Right kidney (tissue), 1 donor: ENCODE measurements around the gene PLD5.
A peak's percentile ranks its signal among the peaks of the same experiment; 100 is the strongest.
"Not testable (repeated sequence)": the region's sequence is repeated elsewhere in the genome, so short reads cannot be mapped to it uniquely, and the experiment has no call there.

Experiments
- DNase-seq: peaks from one replicate; pipeline ENCODE4 v3.0.0-alpha.2; 2016

PLD5 gene

DNA sequence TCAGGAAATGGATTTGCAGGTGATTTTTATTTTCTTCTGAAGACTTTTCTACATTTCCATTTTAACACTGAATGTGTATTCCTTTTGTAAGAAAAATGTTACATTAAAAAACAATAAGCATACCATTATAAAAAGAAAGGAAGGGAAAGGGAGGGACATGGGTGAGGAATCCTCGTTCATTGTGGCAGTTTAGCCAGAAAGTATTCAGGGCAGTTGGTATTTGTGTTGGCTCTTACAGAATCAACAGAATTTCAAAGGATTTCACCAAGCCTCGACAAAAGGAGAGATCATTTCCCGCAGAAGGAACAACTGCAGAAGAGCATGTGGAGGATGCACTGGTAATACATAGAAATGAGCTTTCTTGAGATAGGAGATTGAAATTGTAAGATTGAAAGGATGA is 35.0 kb downstream of the PLD5 start:
- no peak for DNase-seq

GRCh38 chr1:242477944-242478343 is 46.6 kb downstream of the PLD5 start:
- DNase-seq: no peak

DNA sequence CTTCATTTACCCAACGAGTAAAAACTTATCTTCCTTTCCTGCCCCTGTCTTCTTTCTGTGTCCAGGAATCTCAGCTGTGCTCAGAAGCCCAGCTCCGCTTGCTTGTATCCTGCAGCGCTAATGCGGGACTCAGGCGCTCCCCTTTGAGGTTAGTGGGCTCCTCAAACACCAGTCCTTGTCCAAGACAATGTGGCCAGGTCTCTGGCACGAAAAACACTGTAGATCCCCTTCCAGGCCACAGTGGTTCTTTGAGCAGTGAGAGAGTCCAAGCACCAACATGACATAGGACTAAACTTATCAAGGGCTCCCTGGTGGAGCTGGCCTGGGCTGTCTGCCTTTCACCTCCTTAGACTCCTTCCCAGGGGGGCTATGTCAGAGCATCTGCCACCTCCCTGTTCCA is 53.7 kb downstream of the PLD5 start:
- DNase-seq: no peak

GRCh38 chr1:242468784-242469183 is 55.7 kb downstream of the PLD5 start:
- no peak for DNase-seq

DNA sequence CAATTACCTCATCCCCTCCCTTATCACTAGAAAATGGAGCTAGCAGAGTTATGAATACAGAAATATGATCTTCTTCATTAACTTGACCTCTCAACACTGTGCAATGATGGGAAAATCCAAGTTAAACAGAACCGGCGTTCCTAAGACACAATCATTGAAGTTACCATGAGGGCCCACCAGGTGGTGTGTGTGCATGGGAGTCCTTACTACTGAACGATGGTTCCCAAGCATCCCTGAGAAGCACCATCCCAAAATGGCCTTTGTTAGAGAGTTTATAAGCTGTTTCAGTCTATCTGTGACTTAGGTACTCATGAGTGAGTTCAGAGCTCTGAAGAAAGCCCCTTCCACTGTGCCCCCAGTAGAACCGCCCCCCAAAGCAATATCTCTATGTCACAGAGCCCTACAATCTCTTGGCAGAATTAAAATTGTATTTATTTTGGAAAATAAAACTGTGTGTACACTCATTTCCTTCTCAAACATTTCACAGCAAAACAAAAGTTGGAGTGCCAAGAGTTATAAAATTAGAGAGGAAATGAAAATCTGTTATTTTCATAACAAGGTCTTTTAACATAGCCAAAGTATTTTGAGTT is 56.8 kb downstream of the PLD5 start:
- no peak for DNase-seq

DNA sequence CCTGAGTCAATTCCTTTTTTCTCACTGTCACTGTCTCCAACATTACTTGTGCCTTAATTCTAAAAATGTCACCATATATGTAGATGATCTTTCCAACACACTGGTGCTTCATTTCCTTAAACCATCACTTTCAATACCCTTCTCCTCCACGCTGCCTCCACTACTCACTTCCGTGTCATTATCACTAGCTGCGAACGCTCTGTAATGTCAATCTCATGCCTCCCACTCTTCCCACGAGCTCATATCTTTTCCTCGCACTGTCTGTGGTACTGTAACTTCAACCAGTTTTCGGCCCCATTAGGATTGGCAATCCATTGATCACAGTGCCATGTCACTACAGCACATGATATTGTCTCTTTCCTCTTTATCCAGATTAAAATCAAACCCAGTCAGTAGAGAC is 61.6 kb downstream of the PLD5 start:
- no peak for DNase-seq

GRCh38 chr1:242459740-242460139 is 64.8 kb downstream of the PLD5 start:
- not testable (repeated sequence) for DNase-seq

GRCh38 chr1:242456726-242457269 is 67.7 kb downstream of the PLD5 start:
- DNase-seq: no peak

DNA sequence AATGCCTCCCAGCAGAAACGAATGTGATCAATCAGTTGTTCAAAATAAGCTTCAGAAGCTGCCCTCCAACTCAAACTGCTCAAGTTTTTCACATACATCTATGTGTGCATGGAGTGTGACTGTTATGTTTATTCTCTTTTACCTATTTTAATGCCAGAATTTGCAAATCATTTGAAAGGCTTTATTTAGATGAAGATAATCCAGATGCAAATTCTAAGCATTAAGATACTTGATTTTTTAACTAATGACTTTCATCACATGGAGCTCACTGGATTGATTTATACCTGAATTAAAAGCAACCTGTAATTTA is 69.5 kb downstream of the PLD5 start:
- no peak for DNase-seq

- DNase-seq: no peak
Measured at GRCh38 chr1:242454262-242455051, 70.0 kb downstream of the PLD5 start.

GRCh38 chr1:242452573-242452972 is 71.9 kb downstream of the PLD5 start:
- DNase-seq: no peak

DNA sequence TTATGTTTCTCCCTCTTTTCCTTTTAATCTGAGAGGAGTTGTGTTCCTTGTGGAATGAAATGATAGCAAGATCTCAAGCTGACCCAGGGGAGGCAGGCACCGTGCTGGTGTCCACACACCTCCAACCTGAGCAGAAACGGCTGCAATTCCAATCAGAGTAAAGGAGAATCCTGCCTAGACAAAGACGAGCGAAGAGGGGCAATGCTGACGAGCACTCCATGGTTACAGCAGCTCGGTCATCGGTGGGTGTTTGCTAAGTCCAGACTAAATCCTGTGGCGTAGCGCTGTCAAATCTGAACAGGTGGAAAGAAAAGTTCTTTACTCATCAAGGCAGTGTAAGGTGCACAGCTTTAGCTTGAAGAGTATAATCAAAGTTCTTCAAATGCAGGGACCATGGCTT is 74.8 kb downstream of the PLD5 start:
- DNase-seq: no peak

- DNase-seq: peak; percentile 13
Measured at GRCh38 chr1:242448910-242449645, 75.4 kb downstream of the PLD5 start.

DNA sequence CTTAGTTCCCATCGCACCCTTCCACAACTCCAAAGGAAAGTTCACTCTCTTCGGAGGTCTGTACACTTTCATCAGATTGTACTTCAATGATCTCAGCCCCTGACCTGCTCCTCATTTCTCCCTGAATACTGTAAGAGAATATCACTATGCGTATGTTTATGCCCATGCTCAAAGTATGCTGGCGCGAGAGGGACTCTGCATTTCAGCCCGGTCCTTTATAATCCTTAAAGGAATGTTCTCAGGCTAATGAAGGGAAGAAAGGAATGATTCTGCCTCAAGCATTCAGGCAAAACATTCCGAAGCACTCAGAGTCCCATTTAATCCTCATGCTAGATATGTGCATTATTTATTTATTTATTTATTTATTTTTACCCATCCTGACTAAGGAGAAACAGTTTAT is 76.8 kb downstream of the PLD5 start:
- DNase-seq: no peak

GRCh38 chr1:242440757-242441156 is 83.7 kb downstream of the PLD5 start:
- no peak for DNase-seq

DNA sequence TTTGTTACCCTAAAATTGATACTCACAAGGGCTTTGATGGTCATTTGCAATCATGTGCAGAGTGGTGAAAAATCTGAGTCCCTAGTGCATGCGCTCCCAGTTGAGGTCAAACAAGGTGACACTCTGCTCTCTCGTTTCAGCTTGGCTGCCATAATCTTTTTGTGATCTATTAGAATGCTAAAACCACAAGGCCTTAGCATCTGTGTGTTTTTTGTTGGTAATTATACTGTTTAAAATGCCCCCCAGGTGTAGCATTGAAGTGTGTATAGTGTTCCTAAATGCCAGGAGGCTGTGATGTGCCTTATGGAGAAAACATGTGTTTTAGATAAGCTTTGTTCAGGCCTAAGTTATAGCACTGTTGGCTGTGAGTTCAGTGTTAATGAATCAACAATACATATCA is 89.3 kb downstream of the PLD5 start:
- DNase-seq: no peak

GRCh38 chr1:242432491-242433095 is 91.9 kb downstream of the PLD5 start:
- DNase-seq: no peak

GRCh38 chr1:242431786-242432185 is 92.7 kb downstream of the PLD5 start:
- DNase-seq: no peak

DNA sequence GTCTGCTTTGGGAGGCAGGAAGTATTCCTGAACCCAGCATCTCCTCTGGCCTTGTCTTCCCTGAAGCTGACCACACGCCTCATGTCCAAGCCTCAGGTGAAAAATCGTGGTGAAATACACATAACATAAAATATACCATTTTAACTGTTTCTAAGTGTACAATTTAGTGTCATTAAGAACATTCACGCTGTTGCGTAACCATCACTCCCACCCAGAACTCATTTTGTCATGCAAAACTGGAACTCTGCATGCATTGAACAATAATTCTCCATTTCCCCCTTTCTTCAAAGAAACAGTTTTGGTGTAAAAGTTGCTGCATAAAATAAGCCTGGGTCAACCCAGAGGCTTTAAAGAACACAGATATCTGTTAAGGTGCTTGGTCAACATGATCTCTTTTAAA is 93.5 kb downstream of the PLD5 start:
- DNase-seq: no peak

GRCh38 chr1:242428399-242429190 is 95.9 kb downstream of the PLD5 start:
- DNase-seq: no peak

DNA sequence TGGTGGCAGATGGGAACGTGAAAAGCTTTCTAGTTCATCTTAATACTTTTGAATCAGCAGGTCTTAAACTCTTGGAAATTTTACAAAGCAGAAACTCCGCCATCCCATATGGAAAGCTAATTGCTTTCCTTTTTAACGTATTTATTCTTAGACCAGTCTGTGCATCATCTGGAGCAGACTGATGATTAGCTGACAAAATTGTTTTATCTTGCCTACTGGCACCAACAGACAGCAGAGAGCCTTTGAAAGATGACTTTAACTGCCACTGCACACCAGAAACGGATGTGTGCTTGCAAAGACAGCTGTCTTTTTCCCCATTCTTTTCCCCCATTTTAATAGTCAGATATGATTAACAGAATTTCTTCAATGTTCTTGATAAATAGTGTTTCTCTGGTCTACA is 97.0 kb downstream of the PLD5 start:
- DNase-seq: no peak

- no peak for DNase-seq
Measured at GRCh38 chr1:242426271-242426905, 98.1 kb downstream of the PLD5 start.
